HG02943 (cell line): ENCODE data around the gene TMEM50B.
"Not testable (repeated sequence)": the region's sequence is repeated elsewhere in the genome, so short reads cannot be mapped to it uniquely, and the experiment has no call there.

Experiments
- ATAC-seq: cut with Tn5 transposase; IDR thresholded peaks from one replicate; pipeline ENCODE4 v1.9.1; 2021; ENCODE audit warnings: mild to moderate bottlenecking, low read depth, moderate library complexity; ENCODE audit not compliant: unreplicated experiment

Gene TMEM50B

DNA sequence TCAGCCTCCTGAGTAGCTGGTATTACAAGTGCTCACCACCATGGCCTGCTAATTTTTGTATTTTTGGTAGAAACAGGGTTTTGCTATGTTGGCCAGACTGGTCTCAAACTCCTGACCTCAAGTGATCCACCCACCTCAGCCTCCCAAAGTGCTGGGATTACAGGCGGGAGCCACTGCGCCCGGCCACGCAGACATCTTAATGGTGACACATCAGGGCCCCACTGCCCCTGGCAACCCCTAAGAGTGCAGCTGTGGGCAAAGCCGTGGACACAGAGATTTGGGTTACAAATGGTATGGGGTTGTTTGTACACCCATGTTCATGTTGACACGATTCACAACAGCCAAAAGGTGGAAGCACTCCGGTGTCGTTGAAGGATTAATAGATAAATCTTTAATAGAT is 46.8 kb downstream of the TMEM50B start:
- ATAC-seq: no peak

DNA sequence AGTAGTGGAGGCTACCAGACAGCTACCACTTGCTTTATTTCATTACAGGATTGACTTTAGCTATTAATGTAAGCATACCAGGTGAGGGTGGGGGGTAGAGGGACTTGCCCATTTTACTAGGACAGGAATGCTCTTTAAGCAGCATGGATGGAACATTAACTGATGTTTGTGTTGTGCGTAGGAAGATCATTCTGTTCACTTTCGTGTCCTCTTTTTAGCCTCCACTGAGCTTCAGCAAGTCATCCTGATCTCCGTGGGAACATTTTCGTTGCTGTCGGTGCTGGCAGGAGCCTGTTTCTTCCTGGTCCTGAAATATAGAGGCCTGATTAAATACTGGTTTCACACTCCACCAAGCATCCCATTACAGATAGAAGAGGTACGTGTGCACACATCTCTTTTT is 47.3 kb downstream of the TMEM50B start:
- ATAC-seq: no peak

DNA sequence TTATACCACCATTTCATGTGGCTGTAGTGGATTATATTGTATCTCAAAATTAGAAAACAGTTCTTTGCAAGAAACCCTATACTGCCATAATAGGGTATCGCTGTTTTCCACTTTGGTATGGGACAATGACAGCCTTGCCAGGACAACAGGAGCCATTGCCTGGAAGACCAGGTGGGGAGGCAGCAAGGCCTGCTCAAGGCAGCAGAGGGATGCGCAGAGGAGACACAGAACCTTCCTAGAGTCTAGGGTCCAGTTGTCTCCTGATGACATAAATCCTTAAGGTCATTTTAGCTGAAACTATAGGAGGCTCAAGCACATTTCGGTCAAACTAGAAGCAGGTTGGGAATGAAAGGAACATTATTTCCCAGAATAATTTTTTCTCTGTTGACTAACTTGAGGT is 48.9 kb downstream of the TMEM50B start:
- no peak for ATAC-seq

DNA sequence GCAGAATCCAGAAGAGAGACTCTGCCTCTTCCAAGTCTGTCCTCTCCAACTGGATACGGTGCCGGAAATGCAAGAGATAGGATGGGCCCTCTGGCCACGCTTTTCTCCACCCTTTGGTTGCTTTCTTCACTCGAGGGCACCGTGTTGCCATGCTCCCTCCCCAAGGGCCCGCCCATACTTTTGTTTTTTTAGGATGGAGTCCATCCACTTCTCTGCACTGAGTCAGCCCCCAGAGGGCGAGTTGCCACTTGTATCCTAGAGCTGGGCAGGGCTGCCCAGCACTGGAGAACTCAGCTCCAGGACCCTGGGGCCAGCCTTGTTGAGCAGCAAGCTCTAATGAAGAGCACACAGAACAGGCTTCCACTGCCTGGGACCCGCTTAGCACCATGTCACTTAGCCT is 51.1 kb downstream of the TMEM50B start:
- ATAC-seq: no peak

DNA sequence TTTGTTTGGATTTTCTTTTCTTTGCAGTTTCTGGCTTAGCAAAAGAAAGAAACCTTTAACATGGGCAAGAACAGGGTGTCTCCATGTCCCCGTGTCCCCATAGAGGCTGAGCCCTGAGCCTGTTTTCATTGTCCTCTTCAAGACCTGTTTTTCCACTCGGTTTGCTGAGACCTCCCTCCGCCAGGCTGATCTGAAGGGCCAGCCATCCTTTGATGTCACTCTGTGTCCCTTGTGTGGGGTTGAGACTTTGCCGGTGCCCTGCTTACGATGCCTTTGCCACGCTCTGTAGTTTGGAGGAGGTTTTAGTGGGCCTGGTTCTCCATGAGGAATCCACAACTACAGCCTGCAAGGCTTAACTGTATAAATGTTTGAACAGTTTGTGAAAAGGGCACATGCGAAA is 52.7 kb downstream of the TMEM50B start:
- ATAC-seq: no peak

DNA sequence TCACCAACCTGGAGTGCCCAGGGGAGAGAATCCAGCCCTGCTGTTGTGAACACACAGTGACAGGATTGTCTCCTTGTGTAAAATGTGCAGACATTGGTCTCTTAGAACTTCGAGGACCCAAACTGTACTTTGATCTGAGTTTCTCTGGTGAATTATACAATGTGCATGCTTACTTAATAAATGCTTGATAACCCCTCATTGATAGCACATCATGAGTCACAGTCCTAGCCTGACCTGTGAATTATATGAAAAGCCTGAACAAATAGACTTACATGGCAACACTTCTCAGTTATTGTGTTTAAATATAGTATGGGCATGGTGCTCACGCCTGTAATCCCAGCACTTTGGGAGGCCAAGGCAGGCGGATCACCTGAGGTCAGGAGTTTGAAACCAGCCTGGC is 53.9 kb downstream of the TMEM50B start:
- no peak for ATAC-seq

DNA sequence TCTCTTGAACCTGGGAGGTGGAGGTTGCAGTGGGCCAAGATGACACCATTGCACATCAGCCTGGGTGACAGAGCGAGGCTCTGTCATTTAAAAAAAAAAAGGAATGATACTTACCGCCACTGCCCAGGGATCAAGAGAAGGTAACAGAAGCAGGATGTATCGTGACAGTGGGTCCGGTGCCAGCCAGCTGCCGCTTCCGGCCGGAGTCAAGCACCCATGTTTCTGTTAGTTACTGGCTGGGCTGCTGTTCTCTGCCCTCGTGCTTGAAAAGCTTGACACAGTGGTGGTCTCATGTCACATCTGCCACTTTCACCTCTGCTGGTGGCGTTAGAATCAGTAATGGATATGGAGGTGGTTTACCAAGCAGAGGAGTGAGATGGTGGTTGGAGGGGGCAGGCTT is 55.6 kb downstream of the TMEM50B start:
- ATAC-seq: no peak

DNA sequence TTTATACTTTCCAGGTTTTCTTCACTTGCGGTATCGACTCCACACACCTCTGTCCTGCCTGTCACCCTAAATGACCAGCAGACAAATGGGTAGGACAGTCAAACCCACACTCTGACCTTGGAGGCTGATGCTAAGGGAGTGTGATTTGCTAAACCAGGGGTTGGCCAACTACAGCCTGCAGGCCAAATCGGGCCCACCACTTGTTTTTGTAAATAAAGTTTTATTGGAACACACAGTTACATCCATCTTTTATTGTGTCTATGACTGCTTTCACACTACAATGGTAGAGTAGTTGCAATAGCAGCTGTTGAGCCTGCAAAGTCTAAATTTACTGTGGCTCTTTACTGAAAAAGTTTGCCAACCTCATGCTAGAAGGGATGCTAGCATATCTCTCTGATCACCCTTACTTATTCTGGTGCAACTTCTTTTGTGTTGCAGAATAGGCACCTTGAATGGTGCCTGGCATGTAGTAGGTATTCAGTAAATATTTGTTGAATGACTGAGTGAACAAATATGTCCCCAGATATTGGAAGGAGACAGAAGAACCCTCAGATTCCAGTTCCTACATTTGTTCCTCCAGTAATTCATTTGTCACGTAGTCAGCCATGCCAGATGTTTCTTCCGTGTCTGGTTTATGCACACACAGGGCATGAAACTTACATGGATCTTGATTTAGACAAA is 57.9 kb downstream of the TMEM50B start:
- no peak for ATAC-seq

DNA sequence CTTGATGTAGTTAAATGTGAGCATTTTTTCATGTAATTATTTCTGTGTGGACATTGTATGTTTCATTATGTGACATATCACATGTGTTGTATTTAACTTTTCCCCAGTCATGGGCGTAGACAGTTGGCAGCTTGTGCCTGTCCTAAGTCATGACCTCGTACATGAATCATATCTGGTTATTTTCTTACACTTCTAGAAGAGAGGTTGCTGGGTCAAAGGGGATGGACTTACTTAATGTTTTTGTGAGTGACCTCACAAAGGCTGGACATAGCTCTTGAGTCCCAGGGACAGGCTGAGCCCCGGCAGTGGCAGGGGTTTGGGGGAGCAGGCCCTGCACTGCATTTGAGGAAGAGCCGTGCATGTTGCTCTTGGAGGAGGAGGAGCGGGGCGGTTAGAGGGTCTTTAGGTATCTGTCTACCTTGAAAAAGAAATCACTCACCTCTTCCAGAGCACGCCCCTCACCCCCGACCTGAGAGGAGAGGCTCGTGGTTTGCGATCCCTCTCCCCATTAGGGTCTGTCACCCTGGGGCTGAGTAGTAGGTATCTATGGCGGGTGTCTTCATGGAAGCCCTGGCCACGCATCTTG is 60.1 kb downstream of the TMEM50B start:
- no peak for ATAC-seq

DNA sequence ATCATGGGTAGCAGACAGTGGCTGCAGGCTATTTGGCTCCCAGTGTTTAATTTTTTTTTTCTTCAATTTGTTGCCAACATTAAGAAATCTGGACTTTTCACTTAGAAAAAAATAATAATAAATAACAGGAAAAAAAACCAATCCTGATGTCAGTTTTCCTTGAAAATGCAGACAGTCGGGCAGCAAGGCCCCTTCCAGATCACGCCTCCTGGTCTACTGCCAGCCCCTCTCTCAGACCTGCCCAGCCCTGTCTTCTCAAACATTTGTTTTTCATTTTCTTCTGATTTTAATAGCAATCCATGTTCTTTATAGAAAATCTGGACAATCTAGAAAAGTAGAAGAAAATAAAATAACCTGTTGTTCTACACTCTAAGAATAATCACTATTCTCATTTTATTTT is 61.1 kb downstream of the TMEM50B start:
- no peak for ATAC-seq

DNA sequence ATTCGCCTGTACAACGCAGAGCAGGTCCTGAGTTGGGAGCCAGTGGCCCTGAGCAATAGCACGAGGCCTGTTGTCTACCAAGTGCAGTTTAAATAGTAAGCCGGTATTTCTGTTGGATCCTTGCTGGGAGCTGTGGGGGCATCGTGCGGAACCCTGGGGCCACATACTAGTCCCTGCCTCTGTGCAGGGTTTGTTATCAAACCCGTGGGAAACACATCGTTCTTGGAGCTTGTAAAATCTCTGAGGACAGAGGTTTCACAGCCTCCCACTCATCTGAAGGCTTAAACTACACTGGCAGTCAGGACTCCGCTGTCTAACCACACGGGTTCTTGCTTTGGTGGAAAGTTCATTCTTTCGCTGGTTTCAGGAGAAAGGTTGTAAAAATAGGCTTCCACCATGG is 64.8 kb downstream of the TMEM50B start:
- no peak for ATAC-seq

DNA sequence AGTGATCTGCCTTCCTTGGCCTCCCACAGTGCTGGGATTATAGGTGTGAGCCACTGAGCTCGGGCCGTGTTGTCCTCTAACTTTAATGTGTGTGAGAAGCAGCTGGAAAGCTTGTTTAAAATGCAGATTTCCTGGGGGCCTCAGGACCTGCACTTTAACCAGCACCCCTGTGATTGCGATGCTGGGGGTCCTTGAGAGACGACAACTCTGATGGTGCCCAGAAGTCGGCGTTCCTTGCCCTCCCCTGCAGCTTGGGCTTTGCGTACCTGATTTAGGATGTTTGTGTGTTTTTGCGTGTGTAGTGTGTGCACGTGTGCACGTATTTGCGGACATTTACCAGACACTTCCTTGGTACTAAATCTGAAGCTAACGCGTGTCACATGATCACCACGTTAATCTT is 65.7 kb downstream of the TMEM50B start:
- no peak for ATAC-seq

DNA sequence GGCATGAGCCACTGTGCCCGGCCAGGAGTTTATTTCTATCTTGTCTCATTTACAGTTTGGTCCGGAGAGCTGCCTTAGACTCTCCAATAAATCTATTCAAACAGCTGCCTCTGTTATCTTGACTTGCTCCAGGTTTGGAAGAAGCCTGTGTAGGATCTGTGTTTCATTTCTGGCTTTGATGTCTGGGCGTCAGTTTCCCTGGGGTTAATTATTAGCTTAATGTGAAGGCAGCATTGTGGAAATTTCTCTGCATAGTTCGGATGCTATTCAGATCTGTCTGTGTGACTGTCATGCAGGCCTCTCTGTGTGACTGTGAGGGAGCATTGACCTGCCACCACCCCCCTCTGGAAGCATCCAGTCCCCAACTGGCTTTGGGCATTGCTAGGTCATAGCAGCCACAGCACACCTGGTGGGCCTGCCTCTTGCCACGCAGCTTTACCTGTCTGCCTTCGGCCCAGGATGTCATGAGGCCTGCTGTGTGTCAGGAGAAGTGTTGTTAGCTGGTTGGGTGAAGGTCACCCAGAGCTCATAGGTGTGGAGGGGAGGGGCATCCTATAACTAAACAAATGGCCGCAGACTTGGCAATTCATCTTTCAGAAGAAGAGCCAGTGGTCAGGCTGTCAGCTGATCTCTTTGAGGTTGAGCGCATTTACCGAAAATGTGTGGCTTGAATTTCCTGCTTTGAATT is 66.8 kb downstream of the TMEM50B start:
- ATAC-seq: no peak

DNA sequence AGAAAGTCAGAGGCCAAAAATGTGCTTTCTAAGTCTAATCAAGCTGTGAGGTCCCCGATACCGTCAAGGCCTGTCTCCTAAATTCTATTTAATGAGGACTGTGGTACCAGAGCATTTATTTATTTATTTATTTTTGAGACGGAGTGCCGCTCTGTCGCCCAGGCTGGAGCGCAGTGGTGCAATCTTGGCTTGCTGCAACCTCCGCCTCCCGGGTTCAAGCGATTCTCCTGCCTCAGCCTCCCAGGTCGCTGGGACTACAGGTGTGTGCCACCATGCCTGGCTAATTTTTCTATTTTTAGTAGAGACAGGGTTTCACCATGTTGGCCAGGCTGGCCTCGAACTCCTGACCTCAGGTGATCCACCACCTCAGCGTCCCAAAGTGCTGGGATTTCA is 67.3 kb downstream of the TMEM50B start:
- not testable (repeated sequence) for ATAC-seq

DNA sequence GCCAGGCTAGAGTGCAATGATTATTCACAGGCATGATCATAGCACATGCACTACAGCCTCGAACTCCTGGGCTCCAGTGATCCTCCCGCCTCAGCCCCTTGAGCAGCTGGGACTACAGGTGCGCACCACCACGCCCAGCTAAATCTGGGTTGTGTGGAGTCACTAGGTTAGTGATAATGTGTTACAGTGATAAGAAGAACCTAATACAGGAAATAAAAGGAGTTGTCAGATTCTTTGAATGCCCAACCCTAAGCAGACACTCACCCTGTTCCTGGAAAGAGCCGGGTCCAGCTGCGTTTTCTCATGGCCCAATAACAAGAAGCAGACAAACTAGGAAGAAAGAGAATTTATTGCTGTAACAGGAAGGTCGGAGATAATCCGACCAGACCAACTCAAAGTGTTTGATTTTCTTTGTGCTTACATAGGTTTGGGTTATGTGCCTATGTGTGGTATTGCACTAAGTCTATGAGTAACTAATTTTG is 67.8 kb downstream of the TMEM50B start:
- ATAC-seq: no peak

DNA sequence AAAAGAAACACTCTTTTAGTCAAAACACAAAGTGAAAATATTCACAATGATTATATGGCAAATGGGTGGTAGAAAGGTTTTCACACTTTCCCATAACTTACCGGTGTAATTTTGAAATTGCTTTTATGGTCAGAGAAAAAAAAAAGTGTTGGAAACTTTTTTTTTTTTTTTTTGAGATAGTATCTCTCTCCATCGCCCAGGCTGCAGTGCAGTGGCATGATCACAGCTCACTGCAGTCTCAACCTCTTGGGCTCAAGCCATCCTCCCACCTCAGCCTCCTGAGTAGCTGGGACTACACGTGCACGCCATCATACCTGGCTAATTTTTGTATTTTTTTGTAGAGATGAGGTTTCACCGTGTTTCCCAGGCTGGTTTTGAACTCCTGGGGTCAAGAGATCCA is 73.3 kb downstream of the TMEM50B start:
- no peak for ATAC-seq

DNA sequence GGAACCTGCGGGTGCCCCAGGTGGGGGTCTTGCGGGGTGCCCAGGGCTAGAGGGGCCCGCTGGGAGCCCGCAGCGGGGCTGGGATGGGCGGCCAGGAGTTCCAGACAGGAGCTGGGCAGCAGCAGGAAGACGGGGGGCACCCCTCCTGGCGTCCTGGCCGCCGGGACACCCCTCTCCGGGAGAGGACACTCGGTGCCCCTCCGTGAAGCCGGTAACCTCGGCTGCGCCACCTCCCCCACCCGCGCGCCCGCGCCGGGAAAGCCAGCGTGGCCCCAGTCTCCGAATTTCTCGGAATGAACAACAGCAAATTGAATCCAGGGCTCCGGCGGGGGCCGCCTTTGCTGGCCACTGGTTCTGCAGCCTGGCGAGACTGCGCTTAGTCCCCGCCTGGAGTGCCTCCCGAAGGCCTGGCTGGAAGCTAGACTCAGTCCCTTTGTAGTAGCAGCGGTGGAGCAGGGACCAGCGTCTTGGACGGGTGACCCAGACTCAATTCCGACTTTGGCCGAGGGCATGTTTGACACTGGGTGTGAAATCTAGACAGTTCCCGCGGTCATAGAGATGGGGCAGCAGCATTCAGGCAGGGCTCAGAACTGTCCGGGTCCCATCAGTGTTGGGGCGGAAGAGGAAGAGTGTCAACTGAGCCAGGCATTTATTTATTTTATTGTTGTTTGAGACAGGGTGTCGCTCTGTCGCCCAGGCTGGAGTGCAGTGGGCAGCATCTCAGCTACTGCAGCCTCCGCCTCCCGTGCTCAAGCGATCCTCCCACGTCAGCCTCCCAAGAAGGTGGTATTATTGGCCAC is 75.8 kb downstream of the TMEM50B start:
- no peak for ATAC-seq

DNA sequence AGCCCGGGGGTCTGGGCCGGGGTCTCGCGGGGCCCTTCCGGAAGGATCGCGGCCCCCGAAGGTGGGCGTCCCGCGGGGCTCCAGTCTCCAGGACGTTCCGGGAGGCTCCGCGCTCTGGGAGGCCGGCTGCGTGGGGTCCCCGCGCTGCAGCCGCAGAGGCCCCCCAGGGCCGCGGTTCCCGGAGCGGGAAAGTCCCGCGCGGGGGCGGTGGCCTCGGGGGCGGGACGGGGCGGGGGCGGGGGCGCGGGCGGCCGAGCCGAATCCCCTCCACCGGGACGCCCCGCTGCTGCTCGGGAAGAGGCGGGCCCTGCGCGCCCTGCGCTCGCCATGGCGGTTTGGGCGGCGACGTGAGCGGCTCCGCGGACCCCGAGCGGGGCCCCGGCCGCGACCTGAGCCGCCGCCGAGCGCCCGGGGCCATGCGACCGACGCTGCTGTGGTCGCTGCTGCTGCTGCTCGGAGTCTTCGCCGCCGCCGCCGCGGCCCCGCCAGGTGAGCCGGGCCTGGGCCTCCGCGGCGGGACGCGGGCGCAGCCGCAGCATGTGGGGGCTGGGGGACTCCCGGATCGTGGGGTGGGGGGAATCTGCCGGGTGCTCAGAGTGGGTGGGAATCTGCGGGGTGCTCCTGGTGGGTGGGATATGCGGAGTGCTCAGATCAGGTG is 76.5 kb downstream of the TMEM50B start, which contains the start of gene IFNGR2:
Gene IFNGR2, plus strand, starts transcription at position 286 of the 658 bp plus-strand sequence. Its CDS starts 131 bp downstream, at position 417.
- ATAC-seq: no peak

DNA sequence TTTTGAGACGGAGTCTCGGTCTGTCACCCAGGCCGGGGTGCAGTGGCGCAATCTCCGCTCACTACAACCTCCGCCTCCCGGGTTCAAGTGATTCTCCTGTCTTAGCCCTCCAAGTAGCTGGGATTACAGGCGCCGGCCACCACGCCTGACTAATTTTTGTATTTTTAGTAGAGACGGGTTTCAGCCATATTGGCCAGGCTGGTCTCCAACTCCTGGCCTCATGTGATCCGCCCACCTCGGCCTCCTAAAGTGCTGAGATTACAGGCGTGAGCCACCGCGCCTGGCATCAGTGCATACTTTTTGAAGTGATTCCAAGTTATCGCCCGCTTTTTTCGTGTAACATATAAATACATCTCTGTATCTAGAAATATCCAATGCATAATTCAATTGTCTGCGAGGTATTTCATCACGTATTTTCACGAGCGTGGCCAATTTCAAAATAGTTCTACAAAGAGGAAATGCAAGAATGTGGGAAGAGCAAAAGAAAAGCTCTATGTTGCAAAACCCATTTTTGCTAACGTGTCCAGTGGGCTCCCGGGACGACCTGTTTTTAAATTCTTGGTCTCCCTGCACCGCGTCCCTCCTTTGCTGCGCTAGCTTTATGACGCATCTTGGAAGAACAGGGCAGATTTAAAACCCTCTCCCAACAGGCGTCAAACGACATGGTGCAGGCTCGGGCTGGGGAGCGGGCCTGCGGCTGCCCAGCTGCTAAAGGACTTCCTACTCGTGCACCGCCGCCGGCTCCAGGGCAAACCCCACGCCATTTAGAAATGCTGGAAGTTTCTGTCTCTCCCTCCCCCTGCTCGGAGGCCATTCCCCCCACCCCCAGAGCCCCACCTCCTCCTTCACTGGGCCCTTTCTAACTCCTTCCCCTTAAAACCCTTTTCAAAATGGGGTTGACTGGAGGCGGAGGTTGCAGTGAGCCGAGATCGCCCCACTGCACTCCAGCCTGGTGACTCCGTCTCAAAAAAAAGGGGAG is 77.5 kb downstream of the TMEM50B start:
- ATAC-seq: no peak
